Fibroblast of upper back skin (primary cell): ENCODE results near the gene KLHL2.
"Not testable (repeated sequence)": the region's sequence is repeated elsewhere in the genome, so short reads cannot be mapped to it uniquely, and the experiment has no call there.

Source experiments
- DNase-seq: peaks from one replicate; pipeline ENCODE4 v3.0.0-alpha.2; 2013

Gene KLHL2

DNA sequence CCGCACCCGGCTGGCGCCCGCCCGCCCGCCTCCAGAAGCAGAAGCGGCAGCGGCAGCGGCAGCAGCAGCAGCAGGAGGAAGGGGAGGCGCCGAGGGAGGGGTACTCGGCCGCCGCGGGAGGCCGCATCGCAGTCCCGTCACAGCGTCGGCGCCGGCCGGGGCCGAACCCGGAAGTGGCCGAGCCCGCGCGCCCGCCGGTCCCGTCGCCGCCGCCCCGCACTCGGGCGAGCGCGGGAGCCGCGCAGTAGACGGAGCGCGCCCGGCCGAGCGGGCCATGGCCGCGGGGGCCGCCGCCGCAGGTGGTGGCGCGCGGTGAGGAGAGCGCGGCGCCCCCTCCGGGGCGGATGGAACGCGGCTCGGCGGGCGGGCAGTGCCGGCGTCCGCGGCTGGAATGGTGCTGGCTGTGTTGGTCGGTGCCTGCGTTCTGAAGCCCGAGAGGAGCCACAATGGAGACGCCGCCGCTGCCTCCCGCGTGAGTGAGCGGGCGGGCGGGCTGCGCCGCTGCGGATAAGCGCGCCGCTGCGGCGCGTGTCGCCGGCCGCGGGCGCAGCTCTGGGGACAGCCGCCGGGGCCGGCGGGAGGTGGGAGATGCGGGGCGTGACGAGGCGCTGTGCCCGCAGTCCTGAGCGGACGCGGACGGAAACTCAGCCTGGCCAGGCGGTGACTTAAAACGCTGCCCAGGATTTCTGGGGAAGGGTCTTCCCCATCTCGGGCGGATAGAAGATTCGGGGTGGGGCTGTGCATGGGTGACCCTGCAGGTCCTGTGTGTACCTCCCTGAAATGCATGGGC, at the start of gene KLHL2:
TSS of gene KLHL2 (plus strand) at position 131 of the 790 bp plus-strand sequence. CDS start at position 447, 316 bp downstream.
- peak; percentile 64 for DNase-seq

GRCh38 chr4:165158762-165159161, 48.6 kb upstream of the KLHL2 start:
- DNase-seq = no peak

DNA sequence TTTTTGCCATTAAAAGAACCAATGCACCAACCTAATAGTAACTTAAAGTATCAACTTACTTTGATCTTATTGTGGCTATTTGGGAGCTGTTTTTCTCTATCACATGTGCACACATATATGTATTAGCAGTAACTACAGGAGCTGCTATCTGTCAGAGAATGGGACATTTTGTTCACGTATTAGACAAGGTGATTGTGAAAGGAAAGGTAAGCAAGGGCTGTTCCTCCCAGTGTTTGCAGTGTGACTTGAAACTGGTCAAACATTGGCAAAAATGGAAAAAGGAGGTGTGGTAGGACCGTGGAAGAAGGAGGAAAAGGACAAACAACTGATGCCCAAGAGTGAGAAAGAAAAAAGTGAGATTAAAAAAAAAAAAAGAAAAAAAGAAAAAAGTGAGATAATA, 43.1 kb upstream of the KLHL2 start:
- DNase-seq = no peak

DNA sequence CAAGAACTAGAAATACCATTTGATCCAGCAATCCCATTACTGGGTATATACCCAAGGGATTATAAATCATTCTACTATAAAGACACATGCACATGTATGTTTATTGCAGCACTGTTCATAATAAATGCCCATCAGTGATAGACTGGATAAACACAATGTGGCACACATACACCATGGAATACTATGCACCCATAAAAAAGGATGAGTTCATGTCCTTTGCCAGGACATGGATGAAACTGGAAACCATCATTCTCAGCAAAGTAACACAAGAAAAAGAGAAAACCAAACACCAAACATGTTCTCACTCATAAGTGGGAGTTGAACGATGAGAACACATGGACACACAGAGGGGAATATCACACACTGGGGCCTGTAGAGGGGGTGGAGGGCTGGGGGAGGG, 40.5 kb upstream of the KLHL2 start:
- not testable (repeated sequence) for DNase-seq

- no peak for DNase-seq
Measured at GRCh38 chr4:165167650-165168049, 39.7 kb upstream of the KLHL2 start.

- DNase-seq = no peak
Measured at GRCh38 chr4:165170819-165171218, 36.5 kb upstream of the KLHL2 start.

DNA sequence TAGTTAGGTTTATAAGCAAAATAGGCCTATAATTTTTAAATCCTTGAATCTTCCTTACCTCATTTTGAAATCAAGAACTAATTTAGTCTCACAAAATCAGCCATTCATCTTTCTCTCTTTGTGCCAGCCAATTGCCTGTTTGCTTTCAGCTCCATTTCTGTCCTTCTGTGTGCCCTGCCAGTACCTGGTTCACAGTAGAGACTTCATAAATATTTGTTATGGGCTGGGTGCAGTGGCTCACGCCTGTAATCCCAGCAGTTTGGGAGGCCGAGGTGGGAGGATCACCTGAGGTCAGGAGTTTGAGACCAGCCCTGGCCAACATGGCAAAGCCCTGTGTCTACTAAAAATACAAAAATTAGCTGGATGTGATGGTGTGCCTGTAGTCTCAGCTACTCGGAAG, 31.9 kb upstream of the KLHL2 start:
- not testable (repeated sequence) for DNase-seq

- DNase-seq = no peak
Measured at GRCh38 chr4:165175879-165176278, 31.5 kb upstream of the KLHL2 start.

GRCh38 chr4:165177725-165178666, 29.4 kb upstream of the KLHL2 start:
- no peak for DNase-seq

- no peak for DNase-seq
Measured at GRCh38 chr4:165184220-165184619, 23.1 kb upstream of the KLHL2 start.

- not testable (repeated sequence) for DNase-seq
Measured at GRCh38 chr4:165184998-165185397, 22.4 kb upstream of the KLHL2 start.

GRCh38 chr4:165185448-165185847, 21.9 kb upstream of the KLHL2 start:
- DNase-seq = no peak

GRCh38 chr4:165190591-165191347, 16.6 kb upstream of the KLHL2 start:
- DNase-seq = no peak

DNA sequence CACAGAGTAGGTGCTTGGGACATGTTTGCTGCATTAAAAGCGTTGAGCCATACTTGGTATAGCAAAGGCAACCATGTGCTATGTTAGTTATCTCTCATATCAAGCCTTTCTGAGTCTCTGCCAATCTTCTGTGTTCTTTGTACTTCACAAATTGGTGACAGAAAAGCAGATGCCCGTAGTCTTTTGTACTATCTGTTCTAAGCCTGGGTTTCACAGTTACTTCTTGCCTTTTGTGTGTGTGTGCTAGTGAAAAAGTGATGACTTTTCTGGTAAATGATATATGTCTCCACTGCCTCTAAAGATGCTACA, 16.1 kb upstream of the KLHL2 start:
- no peak for DNase-seq

GRCh38 chr4:165191814-165192499, 15.4 kb upstream of the KLHL2 start:
- no peak for DNase-seq

- DNase-seq = no peak
Measured at GRCh38 chr4:165192500-165192898, 14.9 kb upstream of the KLHL2 start.

DNA sequence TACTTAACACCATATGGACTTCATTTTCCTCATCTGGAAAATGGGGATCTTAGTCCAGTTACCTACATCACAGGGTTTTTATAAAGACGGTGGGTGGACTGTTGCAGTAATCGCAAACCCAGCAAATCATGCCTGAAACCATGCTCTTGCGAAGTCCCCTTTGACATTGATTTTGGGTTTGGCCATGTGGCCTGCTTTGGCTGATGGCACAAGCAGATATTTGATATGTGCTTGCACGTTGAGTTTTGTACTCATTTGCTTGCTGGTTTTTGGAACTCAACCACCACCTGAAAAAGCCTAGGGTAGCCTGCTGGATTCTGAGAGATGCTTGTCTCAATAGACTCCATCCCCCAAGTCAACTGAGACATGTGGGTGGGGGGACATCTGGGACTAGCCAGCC, 14.4 kb upstream of the KLHL2 start:
- no peak for DNase-seq

GRCh38 chr4:165194368-165194767, 13.0 kb upstream of the KLHL2 start:
- DNase-seq = no peak

DNA sequence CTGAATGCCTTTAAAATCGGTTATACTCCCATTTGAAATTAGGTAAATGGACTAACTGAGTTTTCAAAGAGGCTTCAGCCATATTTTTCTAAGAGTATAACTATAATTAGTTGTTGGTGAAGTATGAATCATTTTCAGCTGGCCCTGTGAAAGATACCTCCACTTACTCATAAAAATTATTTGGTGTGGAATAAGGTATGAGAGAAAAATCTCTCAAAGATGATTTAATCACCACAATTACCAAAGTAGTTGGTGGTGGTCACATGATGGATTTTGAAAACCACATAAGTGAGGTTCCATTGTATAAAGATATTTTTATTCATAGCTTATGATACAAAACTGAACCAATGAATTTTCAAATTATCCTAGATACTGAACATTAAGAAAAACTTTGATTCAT, 9.0 kb upstream of the KLHL2 start:
- peak; percentile 58 for DNase-seq

DNA sequence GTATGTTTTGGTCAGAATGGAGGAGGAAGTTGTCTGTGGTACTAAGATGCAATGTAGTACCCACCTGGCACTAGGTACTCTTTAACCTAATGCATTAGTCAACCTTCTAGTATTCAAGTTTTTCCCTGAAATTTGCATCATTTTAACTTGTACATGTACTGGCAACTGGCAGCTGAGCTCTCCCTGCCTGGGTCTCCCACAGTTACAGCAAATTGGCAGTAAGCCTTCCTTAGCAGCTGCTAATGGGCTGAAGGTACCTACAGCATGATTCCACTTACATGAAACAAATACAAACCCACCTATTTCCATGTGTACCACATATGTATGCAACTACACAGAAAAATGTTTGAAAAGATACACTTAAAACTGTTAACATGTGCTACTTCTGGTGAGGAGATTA, 8.1 kb upstream of the KLHL2 start:
- DNase-seq = peak; percentile 27

DNA sequence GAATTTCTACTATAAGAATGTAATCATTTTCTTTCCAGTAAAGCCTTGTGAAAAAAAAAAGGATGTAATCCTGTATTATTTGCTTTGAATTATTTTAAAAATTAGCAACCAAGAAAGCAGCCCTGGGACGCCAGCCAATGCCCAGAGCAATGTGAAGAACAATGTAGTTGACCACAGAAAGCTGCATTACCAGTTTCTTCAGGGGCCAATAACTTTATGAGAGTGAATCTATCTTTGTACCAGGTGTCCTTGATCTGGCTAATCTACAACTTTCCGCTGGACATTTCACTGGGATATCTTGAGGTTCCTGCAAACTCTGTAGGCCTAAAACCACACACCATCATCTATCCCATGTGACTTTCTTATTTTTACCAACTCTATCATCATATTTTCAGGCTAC, 7.6 kb upstream of the KLHL2 start:
- DNase-seq = peak; percentile 79

DNA sequence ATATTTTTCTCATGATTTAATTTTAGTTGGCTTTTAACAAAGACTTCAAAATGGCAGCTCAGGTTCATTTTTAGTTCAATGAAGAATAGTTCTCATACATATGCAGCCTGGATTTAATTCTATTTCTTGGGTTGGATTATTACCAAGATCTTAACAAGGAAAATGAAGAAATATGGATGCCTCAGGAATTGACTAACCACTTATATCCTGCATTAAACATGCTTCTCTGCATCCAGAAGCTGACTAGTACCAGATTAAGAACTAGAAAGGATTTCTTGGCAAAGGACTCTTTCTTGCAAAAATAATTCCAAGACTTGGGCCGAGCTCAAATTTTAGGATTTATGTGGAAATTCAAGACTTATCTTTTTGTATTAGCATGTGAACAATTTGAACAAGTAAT, 5.6 kb upstream of the KLHL2 start:
- peak; percentile 93 for DNase-seq
